AG20443 (cell line): ENCODE results near the gene HEG1.

Source experiments
- DNase-seq: peaks from one replicate; pipeline ENCODE4 v3.0.0; 2012; ENCODE audit warnings: low spot score, mixed read lengths

Gene HEG1

DNA sequence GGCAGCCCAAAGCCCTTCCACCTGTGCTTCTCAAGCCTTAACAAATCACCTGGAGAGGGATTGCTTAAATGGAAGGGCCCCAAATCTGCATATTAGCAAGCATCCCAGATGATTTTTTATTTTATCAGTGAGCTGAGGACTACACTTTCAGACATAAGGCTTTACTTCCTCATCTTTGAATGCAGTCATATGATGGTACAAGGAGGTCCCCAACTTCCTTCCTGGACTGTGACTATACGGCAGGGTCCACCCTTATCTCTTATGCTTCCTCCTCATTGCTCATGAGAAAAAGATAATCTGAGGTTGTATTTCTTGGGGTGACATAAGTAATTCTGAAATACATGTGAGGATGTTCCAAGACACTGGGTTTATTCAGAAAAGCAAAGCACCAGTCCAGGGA, 13.7 kb upstream of the HEG1 start:
- DNase-seq: no peak

DNA sequence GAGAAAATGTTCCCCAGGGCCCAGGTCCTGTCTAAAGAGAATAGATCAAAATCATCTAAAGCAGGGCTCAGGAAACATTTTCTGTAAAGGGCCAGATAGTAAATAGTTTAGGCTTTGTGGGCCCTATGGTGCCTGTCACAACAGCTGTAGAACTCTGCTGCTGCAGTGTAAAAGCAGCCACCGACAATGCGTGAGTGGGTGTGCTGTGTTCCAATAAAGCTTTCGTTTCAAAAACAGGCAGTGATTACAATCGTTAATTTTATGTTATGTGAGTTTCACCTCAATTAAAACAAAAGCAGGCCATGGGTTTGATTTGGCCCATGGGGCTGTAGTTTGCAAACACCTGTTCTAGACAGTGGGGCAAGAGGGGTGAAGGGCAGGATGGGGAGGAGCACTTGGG, 12.5 kb upstream of the HEG1 start:
- DNase-seq: no peak

DNA sequence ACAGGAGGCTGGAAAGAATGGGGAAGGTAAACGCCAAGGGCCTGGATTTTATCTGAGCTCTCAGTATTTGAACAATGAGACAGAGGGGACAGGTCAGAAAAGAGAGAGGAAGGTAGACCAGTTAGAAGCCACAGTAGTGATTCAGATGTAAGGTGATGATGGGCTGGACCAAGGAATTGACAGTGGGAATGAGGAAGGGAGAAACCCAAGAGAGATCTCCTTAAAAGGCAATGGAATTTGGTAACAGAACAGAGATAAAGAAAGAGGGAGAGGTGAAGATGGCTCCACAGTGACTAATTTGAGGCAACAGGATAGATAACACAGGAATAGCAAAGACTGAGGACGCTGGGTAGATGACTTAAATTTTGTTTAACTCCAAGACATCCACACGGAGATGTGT, 11.4 kb upstream of the HEG1 start:
- DNase-seq: no peak

DNA sequence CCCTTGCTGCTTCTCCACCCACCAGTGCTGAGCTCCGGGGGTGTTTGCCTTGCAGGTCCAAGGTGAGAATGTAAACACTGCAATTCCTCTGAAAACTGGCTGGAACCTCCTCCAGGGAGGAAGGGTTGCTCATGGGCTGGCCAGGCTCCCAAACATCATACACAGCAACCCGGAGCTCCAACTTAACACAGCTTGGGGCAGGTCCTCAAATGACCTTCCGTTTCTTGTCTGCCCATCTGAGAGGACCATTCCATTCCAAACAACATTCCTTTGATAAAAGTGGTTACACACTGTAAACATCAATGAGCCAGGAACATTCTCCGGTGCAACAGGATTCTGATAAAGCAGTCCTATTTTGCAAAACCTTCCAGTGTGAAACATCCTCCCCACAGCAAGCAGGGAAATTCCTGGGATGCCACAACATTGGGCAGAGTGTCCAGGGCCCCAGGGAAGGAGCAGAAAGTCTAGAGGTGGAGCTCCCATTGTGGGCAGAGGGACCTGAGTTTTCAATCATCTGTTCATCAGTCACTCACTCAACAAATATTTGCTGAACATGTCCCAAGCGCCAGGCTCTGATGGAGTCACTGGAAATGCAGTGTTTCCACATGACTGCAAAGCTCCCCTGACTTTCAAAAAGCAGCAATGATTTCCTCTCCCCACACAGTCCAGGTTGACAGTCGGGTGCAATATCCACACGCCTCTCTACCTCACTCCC, 7.3 kb upstream of the HEG1 start:
- DNase-seq: peak; percentile 81

DNA sequence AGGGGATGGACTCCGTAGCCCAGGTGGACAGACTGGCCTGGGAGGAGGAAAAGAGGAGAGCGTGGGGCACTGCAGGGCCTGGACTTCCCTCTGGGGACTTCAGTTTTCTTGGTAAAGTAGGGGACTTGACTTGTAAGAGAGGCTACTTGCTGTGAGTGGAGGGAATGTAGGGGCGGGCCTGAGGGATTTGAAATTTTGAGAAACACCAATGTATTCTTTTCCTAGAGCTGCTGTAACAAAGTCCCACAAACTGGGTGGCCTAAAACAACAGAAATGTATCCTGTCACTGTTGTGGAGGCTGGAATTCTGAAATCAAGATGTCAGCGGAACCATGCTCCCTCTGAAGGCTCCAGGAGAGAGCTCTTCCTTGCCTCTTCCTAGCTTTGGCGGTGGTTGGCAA, 5.8 kb upstream of the HEG1 start:
- no peak for DNase-seq

DNA sequence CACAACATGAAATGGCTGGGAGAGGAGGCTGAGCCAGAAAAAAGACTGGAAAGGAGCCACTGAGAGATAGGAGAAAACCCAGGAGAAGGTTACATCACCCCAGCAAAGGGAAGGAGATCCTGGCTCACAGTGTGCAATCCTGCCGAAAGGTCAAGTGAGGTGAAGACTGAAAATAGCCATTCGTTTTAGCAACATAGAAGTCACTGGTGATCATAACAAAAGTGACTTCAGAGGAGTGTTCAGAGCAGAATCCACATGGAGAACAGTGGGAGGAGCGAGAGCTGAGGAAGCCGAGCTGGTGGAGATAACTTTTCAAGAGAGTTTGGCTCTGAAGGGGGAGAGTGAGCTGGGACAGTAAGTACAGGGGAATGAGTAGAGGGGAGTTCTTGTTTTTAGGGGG, 5.4 kb upstream of the HEG1 start:
- DNase-seq: peak; percentile 50

DNA sequence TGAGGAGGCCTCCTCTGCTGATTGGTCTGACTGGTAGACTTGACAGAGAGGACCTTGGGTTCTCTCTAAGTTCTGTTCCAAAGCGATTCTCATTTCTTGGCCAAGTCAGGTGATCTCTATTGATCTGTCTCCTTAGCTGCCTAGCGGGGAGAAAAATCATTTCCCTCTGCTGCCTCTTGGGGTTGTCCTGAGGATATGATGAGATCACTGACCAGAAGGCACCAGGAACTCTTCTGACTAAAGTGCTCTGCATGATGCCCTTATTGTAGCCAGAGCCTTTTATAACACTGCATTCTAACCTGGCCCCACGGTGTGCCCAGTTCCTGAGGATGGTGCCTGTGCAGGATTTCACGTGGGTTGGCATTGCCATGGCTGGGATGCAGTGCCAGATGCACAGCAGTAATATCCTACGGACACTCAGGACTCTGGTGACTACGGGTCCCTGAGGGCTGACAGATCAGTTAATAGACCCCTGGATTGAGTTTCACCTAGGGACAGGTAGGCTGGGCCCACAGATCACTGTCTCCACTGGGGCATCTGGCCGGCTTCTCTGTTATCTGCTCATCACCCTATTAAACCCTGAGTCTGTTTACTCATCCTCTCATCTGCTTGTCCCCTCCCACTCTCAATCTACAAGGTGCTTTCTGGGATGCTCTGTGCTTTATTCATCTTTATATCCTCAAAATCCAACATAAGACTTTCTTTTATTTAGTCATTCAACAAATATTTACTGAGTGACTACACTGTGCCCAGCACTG, 3.9 kb upstream of the HEG1 start:
- no peak for DNase-seq

DNA sequence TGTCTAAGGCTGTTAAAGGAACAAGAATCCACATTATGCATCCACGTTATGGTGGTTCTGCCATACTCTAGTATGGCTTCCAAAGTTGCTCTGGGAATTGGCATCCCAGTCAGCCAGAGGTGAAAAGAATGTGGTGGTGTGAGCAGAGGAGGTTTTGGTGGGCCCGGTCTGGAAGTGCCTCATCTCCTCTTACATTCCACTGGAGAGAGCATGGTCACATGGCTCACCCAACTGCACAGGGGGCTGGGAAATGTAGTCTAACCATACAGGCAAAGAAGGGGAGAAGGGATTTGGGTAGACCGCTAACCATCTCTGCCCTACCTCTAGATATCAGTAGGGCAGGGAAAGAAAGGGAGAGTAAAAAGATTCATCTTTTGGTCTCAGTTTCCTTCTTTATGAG, 3.2 kb upstream of the HEG1 start:
- no peak for DNase-seq

DNA sequence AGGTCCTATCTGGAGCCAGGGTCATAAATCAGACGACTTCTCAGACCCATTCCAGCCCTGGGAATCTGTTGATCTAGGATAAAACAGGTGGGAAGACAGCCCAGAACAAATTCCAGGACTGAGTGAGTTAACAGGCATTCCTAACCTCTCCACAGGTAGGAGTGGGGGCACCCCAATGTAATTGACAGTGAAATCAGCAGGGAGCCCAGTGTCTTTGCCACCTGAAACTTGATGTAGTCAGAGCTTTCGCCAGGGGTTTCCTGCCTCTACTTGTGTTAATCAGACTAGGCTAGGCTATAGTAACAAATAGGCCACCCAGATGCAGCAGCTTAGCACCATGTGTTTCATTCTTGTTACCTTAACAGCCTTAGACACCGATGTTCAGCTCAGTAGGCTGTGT, 2.7 kb upstream of the HEG1 start:
- no peak for DNase-seq

DNA sequence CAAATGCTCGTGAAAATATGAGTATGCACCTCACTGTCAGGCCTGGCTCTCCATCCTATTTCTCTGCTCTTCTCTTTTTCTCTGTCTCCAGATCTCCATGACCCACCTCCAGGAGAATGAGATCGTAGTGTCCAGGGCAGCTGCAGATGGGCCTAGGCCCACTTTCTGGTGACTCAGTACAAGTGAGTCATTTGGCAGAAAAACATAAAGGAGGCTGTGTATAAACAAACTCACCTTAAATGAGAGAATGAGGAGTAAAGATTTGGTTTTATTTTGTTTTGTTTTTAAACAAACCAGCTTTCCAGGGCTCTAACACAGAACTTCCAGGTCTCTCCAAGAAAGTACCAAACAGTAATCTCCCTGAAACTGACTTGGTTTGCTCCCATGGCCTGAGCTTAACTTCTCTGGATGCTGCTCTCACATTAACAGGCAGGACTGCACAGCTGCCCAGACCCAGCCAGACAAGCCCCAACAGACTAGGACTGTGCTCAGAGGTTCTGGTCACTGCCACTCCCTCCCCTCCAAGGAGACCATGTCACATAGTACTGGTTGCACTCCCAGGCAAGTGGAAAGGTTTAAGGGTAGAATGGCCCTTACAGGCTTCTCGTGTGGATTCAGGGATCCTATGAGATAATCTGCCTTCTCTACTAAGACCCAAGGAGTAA, 1.5 kb upstream of the HEG1 start:
- peak; percentile 64 for DNase-seq

DNA sequence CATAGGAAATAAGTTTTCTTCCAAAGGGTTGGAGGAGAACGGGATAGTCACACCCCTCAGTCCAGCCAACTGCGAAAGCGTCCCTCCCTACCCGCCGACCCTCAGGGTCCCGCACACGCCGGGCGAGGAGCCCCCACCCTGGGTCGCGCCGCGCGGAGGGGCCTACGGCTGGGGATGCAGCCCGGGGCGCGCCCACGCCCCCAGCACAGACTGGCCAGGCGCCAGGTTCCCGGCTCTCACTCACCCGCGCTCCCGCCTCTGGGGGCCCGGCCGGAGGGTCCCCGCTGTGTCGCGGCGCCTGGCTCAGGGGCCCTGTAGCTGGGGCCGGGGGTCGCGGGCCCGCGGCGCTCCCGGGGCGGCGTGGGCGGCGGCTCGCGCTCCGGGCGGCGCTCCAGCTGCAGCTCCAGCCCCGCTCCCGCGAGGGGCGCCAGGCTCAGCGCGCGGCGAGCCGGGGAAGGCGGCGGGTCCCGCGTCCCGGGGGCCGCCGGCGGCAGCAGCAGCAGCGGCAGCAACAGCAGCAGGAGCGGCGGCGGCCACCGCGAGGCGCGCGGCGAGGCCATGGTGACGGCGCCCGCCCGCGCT, 375 bp downstream of the HEG1 start:
- DNase-seq: peak; percentile 65

DNA sequence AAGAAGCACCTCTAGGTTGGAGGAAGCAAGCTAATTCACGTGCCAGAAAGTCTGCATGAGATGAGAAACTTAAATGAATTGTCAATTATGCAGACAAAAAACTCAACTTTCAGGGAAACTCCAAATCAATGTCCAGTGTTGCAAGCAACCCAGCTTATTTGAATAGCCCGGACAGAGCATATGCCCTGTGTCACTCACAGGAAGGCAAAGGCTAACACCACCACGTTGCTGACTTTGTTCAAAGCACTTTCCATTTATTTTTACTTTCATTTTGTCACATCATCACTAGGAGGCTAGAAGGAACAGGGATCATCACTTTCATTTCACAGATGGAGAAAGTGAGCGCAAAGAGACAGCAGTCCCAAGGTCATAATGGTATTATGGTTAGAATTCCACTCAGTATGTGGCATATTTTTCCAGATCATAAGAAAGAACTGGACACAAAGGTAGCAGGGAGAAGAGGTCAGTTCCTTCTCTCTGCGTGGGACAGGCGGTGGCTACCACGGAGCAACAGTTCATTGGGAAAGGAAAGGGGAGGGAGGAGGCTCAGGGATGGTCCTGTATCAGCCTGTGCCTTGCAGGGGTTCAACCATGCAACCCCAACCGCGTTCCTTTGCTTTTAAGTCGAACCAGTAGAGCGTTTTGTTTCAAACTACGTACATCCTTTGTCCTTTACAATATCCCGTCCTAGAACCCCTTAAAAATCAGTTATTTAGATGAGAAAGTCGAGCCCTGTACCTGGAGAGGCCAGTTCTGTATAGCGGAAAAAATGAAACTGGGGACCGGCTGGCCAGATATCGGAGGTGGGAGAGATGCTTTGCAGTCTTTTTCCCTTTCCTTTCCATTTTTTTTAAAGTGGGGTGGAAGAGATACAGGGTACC, 1.1 kb downstream of the HEG1 start:
- DNase-seq: no peak

DNA sequence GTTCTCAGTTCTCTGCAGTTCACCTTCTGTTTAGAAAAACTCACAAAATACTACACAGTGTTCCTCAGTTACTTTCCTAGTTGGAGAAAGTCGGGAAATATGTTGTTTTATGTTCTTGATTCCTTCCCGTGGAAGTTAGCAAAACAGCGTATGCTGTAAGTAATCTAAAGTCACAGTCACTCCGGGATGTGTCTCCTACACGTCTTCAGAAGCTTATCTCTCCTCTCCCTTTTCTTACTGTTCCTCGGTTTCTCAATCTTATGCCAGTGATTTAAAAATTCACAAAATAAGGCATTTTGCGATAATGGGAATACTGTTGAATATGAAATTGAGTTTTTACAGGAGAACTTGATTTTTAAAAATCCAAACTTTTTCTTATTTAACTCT, 1.7 kb downstream of the HEG1 start:
- DNase-seq: no peak

DNA sequence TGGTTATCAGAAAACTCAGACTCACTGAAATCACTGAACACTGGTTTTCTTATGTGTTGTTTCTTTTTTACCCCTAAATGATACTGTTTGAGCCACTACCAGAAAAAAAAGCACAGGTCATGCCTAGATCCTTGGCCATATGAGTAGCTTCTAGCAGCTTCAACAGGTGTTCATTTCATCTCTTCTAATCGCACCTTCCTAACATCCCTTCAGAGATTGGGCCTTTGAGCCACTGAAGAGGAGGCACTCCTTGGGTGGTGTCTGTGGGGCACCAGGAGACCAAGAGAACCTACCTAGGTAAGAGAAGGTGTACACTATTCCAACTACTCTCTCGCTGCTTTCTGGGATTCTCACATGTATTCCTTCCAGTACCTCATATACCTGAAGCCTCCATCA, 2.5 kb downstream of the HEG1 start:
- no peak for DNase-seq

DNA sequence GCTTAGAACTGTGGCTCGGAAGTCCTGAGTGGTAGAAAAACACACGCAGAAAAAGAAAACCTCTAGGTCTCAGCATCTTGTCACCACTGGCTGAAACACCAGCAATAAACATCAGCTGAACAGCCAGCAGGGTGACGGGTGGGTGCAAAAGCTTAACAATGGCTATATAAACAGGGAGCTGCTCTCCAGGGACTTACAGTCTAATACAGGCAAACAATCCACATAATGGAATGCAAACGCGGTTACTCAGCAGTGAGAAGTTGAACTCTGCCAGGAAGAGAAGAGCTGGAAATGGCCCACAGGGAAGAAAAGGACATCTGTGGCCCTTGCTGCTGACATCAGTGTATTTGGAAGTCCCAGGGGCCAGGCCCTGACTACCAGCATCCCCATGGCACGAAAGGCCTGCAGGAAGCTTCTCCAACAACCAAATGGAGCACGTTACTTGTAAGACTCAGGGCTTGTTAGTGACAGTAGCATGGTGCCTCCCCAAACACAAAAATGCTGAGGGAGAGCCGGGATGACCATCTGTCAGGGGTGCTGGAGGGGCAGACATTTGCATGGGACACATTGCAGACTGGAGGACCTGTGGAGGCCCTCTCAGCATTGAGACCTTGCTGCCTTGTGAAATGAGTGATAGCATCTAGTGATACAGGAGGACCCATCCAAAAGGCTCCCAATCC, 3.0 kb downstream of the HEG1 start:
- DNase-seq: peak; percentile 76

DNA sequence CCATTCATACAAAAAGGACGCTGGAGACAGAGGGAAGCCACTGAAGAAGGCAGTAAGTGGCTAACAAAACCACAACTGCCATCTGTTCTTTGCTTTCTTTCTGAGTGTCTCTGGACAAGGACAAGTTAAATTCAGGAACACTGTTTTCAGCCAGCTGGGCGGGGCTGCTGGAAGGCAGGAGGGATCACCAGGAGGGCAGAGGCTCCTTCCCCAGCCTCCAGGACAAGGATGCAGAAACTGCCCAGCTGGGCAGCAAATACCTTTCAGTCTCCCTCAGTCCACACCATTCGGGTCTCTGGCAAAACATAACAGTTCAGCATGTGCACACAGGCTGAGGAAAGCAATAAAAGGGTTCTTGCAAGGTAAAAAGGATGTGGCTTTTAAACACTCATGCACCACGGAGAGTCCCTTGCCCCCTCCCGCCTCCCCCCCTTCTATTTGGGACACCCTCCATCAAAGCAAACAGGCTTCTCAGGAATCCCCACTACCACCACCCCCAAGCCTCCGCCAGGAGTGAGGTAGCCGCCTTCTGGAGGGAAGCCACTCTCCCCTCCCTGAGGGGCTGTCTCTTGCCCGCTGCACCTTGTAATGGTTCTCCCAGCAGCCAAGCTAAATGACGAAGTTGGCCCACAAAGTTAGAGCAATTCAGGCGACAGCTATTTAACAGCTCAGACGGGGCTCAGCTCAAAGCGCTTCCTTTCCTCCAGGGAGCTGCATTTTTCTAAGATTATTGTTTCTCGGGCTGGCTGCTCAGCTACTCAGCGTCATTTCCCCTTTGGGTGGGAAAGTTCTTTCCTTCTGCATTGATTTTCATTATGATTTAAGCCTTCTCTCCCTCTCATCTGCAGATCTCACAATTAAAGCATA, 3.8 kb downstream of the HEG1 start:
- peak; percentile 80 for DNase-seq

DNA sequence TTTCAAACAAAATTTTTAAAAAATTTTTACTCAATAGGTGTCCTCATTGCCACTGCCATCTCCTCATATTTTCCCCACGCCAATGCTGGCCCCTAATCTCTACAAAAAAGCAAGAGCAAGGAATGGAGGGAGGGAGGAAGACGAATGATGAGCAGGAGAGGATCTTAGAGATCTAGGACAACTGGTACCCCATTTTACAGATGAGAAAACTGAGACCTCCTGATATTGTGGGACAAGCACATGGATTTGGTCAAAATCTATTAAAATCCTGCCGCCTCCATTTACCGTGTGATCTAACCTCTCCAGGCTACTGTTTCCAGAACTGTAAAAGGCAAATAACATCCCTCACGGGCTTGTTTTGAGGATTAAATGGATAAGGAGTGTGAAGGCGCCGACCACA, 4.6 kb downstream of the HEG1 start:
- no peak for DNase-seq

DNA sequence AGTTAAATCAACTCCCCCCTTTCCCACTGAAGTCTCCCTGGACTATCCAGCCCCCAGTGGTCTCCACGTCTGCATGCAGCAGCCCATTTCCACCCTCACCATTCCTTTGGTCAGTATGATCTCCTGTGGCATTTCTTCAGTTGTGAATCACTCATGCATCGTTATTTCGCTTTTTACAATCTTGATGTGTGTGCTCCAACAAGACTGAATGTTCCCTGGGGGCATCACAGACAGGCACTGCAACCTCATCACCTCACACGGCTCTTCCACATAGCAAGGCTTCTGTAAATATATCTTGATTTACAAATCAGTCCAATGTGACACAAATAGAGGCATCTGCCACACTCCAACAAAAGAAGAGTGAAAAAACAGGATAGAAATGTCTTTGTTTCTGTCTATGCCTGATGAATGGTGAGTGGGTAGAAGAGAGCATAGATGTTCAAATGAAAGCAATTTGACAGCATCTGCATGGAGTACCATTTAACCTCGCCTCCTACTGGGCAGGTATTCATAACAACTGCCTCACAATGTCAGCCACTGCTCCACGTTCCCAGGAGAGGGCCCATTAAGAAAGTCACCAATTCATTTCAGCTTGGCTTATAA, 5.2 kb downstream of the HEG1 start:
- no peak for DNase-seq

DNA sequence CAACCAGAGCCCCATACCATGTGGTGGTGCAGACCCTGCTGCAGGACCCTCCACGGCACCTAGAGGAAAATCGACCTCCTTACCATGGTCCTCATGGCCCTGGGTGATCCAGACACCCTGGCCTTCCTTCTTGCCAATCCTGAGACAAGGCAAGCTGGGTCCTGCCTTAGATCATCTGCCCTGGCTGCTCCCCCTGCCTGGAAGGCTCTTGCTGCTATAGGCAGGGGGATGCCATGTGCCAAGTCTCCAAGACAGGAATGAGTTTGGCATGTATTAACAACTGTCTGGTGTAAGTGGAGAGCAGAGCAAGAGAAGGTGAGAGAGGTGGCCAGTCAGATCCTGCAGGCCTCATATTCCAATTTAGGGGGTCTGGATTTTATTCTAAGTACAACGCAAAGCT, 7.5 kb downstream of the HEG1 start:
- DNase-seq: no peak

DNA sequence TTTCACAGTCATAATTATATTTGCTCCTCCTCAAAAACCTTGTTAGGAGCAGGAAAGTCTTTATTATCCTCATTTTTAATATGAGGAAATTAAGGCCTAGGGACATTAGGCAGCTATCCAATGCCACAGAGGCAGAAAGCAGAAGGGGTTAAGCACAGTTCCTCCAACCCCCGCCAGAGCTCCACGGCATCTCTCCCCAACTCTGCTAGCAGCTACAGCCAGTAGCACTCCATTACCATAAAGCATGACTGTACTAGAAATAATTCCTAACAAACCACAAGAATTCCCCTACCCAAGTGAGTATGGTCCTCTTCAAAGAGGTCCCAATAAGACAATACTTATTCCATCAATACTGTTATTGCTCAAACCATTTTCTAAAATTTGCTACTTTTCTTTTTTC, 9.8 kb downstream of the HEG1 start:
- DNase-seq: peak; percentile 77
